Measurements from ENCODE around the gene SLC6A12. TPM values are rescaled to one million over a fixed set of nuclear protein-coding genes. Genes with fewer than 3 reads are reported as not detected.

SLC6A12 gene
- total and polyA plus RNA-seq, 2 donors (not counting 3 experiments of a cell fraction or from before 2014, with no cell fraction given), result not detected

- Histone ChIP-seq H4K20me1 (replicated peaks; ENCODE audit: control insufficient read depth, extremely low read depth, insufficient read depth, low read length) (no peaks in the 10 kb centered on the region), H2AFZ (ENCODE audit: low read depth, low read length) (no peak overlapping the region), H3K27me3 (ENCODE audit: control insufficient read depth in 2 of 2, insufficient read depth in 2 of 2, low read length in 2 of 2) (peaks cover 2 to 3% of the 10 kb centered on the region in 2 experiments), H3K4me2 (ENCODE audit: insufficient read depth, low read length) (no peak overlapping the region), H3K9me3 (replicated peaks; ENCODE audit: control insufficient read depth, insufficient read depth, low read length) (no peaks in the 10 kb centered on the region), H3K9me1 (replicated peaks; ENCODE audit: control insufficient read depth, extremely low read depth, insufficient read depth, low read length) (no peaks in the 10 kb centered on the region), H3K4me1 (ENCODE audit: control insufficient read depth, extremely low read depth, insufficient read depth, low read length) (no peaks in the 10 kb centered on the region), H3K27ac (ENCODE audit: insufficient read depth, low read depth, low read length) (no peak overlapping the region), H3K4me3 (replicated peaks in 1 of 3; ENCODE audit: insufficient read depth in 1 of 3, low read depth in 1 of 3, low read length in 3 of 3) (no peak overlapping the region), H3K36me3 (ENCODE audit: control insufficient read depth in 2 of 2, extremely low read depth in 1 of 2, insufficient read depth in 2 of 2, low read length in 2 of 2) (no peaks in the 10 kb centered on the region), H3K79me2 (ENCODE audit: control insufficient read depth, insufficient read depth, low read length) (no peaks in the 10 kb centered on the region), H3K9ac (replicated peaks; ENCODE audit: extremely low read depth, insufficient read depth, low read length) (no peak overlapping the region)
- FAIRE-seq (no peak), DNase-seq (ENCODE audit: low read depth, low spot score) (no peak)
- POLR2A ChIA-PET, result no interaction called here
- intact Hi-C loops (cut with micrococcal nuclease) (no loop called here), dilution Hi-C loops (cut with MboI; ENCODE audit: extremely low pct_ligation_motif_present, low sequenced_read_pairs) (no loop called here)
- no peak for TF ChIP-seq GATA2 (IDR thresholded peaks at IDR 0.05; ENCODE audit: insufficient read depth, insufficient read length, low read depth, low read length)
- TF ChIP-seq JUN (IDR thresholded peaks at IDR 0.05; ENCODE audit: borderline replicate concordance, insufficient read depth, insufficient read length, low read depth), result no peak
- no peak for TF ChIP-seq POLR2AphosphoS5 (IDR thresholded peaks at IDR 0.05; ENCODE audit: insufficient read depth, low read depth, low read length)
- TF ChIP-seq FOS (IDR thresholded peaks at IDR 0.05; ENCODE audit: borderline replicate concordance, insufficient read depth, low read length), result no peak
- no peak for TF ChIP-seq MYC (IDR thresholded peaks at IDR 0.05; ENCODE audit: low read depth, low read length)
- TF ChIP-seq EZH2 (IDR thresholded peaks at IDR 0.05; ENCODE audit: borderline replicate concordance, low read depth, low read length, severe bottlenecking), result no peak
- no peak for TF ChIP-seq MAX (IDR thresholded peaks at IDR 0.05; ENCODE audit: insufficient read depth, insufficient read length)
- no peak for TF ChIP-seq CTCF (IDR thresholded peaks at IDR 0.05; ENCODE audit: extremely low read depth in 1 of 2, insufficient read depth in 1 of 2, low read depth in 1 of 2, low read length in 2 of 2)
- TF ChIP-seq POLR2A (IDR thresholded peaks at IDR 0.05; ENCODE audit: low read depth, low read length), result no peak
- CTCF ChIA-PET, result interaction anchor here (0.9 kb wide), 1 partner anchor 13 kb away, joined by 3 read pairs; no protein-coding TSS in a partner anchor
- BruUV-seq (replicated peaks), result no TSS peak
These were observed 17.1 kb upstream of the SLC6A12 start for GRCh38 chr12:230925-231671.

Data from endothelial cell of umbilical vein (primary cell).